ENCODE measurements around the gene CACNB1. TPM values are rescaled to one million over a fixed set of nuclear protein-coding genes. Genes with fewer than 3 reads are reported as not detected.
"Not testable (repeated sequence)": the region's sequence is repeated elsewhere in the genome, so short reads cannot be mapped to it uniquely, and the experiment has no call there.

The CACNB1 gene
- total RNA-seq, 1 donor from 2014 or later = 13.8 TPM

DNA sequence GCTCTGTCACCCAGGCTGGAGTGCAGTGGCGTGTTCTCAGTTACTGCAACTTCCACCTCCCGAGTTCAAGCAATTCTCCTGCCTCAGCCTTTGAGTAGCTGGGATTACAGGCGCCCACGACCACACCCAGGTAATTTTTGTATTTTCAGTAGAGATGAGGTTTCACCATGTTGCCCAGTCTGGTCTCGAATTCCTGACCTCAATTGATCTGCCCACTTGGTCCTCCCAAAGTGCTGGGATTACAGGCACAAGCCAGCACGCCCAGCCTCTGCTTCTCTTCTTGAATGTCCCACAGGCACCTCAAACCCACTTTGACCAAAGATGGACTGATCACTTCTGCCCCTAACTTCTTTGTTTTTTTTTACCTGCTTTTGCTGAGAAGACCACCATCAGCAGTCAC lies 26.9 kb downstream of the CACNB1 start:
- Mint-ChIP-seq H3K4me1 (ENCODE audit: low read depth) (peaks cover 2% of the 10 kb centered on the region), H3K36me3 (ENCODE audit: insufficient read depth) (no peaks in the 10 kb centered on the region), H3K9me3 (ENCODE audit: low read depth) (no peaks in the 10 kb centered on the region), H3K27me3 (peaks cover 24% of the 10 kb centered on the region), H3K4me3 (ENCODE audit: low read depth) (no peak overlapping the region), H3K27ac (no peak overlapping the region)
- TF ChIP-seq, protein P1, sequence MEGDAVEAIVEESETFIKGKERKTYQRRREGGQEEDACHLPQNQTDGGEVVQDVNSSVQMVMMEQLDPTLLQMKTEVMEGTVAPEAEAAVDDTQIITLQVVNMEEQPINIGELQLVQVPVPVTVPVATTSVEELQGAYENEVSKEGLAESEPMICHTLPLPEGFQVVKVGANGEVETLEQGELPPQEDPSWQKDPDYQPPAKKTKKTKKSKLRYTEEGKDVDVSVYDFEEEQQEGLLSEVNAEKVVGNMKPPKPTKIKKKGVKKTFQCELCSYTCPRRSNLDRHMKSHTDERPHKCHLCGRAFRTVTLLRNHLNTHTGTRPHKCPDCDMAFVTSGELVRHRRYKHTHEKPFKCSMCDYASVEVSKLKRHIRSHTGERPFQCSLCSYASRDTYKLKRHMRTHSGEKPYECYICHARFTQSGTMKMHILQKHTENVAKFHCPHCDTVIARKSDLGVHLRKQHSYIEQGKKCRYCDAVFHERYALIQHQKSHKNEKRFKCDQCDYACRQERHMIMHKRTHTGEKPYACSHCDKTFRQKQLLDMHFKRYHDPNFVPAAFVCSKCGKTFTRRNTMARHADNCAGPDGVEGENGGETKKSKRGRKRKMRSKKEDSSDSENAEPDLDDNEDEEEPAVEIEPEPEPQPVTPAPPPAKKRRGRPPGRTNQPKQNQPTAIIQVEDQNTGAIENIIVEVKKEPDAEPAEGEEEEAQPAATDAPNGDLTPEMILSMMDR (IDR thresholded peaks at IDR 0.05; ENCODE audit: unreplicated experiment) = no peak
- DNase-seq (ENCODE audit: low spot score, unreplicated experiment) = no peak

GRCh38 chr17:39170109-39170508 lies 27.4 kb downstream of the CACNB1 start:
- TF ChIP-seq, protein P1 (IDR thresholded peaks at IDR 0.05; ENCODE audit: unreplicated experiment) = no peak

GRCh38 chr17:39169518-39169917 lies 28.0 kb downstream of the CACNB1 start:
- H3K4me3 Mint-ChIP-seq (ENCODE audit: low read depth) = no peak overlapping the region
- DNase-seq (ENCODE audit: low spot score, unreplicated experiment) = no peak
- H3K4me1 Mint-ChIP-seq (ENCODE audit: low read depth) = peaks cover 8% of the 10 kb centered on the region
- H3K36me3 Mint-ChIP-seq (ENCODE audit: insufficient read depth) = no peaks in the 10 kb centered on the region
- peaks cover 31% of the 10 kb centered on the region for H3K27me3 Mint-ChIP-seq
- TF ChIP-seq, protein P1 (IDR thresholded peaks at IDR 0.05; ENCODE audit: unreplicated experiment) = no peak
- no peaks in the 10 kb centered on the region for H3K9me3 Mint-ChIP-seq (ENCODE audit: low read depth)
- no peak overlapping the region for H3K27ac Mint-ChIP-seq

More at GRCh38 chr17:39170109-39170508, 27.4 kb downstream of the CACNB1 start:
- Mint-ChIP-seq H3K36me3 (ENCODE audit: insufficient read depth) (no peaks in the 10 kb centered on the region), H3K27ac (no peak overlapping the region), H3K4me1 (ENCODE audit: low read depth) (peaks cover 2% of the 10 kb centered on the region), H3K4me3 (ENCODE audit: low read depth) (no peak overlapping the region), H3K27me3 (peaks cover 25% of the 10 kb centered on the region), H3K9me3 (ENCODE audit: low read depth) (no peaks in the 10 kb centered on the region)
- no peak for DNase-seq (ENCODE audit: low spot score, unreplicated experiment)

DNA sequence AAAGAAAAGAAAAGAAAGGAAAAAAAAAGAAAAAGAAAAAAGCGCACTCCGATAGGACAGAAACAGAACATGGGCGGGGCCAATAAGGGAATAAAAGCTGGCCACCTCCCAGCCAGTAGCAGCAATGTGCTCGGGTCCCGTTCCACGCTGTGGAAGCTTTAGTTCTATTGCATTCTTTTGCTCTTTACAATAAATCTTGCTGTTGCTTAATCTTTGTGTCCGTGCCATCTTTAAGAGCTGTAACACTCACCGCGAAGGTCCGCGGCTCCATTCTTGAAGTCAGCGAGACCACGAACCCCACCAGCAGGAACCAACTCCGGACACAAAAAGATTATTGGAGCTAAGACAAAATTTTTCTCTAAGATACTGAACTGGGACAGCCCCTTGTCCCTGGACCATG lies 28.4 kb downstream of the CACNB1 start:
- Mint-ChIP-seq H3K36me3 (ENCODE audit: insufficient read depth) (no peaks in the 10 kb centered on the region), H3K27ac (peak overlapping the region; percentile 13), H3K4me1 (ENCODE audit: low read depth) (peaks cover 9% of the 10 kb centered on the region), H3K9me3 (ENCODE audit: low read depth) (no peaks in the 10 kb centered on the region), H3K27me3 (peaks cover 33% of the 10 kb centered on the region), H3K4me3 (ENCODE audit: low read depth) (no peak overlapping the region)
- no peak for DNase-seq (ENCODE audit: low spot score, unreplicated experiment)
- TF ChIP-seq, protein P1 (IDR thresholded peaks at IDR 0.05; ENCODE audit: unreplicated experiment) = no peak

- not testable (repeated sequence) for H3K4me3 Mint-ChIP-seq (ENCODE audit: low read depth); DNase-seq (ENCODE audit: low spot score, unreplicated experiment); H3K27ac Mint-ChIP-seq; H3K36me3 Mint-ChIP-seq (ENCODE audit: insufficient read depth); H3K4me1 Mint-ChIP-seq (ENCODE audit: low read depth); H3K9me3 Mint-ChIP-seq (ENCODE audit: low read depth)
- H3K27me3 Mint-ChIP-seq = peaks cover 35% of the 10 kb centered on the region
These were observed 29.0 kb downstream of the CACNB1 start for GRCh38 chr17:39168503-39168902.

DNA sequence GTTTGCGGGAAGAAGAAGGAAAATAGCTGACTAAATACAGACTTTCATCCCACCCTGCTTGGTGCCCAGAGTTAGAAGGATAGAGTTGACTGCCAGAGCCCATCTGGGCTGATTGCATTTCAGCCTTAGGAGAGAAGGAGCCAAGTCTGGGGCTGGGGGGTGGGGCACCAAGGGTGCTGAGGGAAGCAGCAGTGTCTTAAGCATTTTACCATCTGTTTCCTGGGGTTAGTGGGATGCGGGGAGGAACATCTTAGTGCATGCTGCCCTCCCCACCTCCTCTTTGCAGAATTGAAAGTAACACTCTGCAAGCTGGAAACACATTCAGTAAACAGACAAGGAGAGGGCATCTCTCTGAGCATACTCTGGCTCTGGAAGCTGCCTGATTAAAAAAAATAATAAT lies 30.0 kb downstream of the CACNB1 start:
- no peak overlapping the region for H3K27ac Mint-ChIP-seq
- H3K4me1 Mint-ChIP-seq (ENCODE audit: low read depth) = peaks cover 10% of the 10 kb centered on the region
- no peaks in the 10 kb centered on the region for H3K36me3 Mint-ChIP-seq (ENCODE audit: insufficient read depth)
- no peak for DNase-seq (ENCODE audit: low spot score, unreplicated experiment)
- H3K9me3 Mint-ChIP-seq (ENCODE audit: low read depth) = no peaks in the 10 kb centered on the region
- H3K27me3 Mint-ChIP-seq = peaks cover 35% of the 10 kb centered on the region
- H3K4me3 Mint-ChIP-seq (ENCODE audit: low read depth) = no peak overlapping the region
- TF ChIP-seq, protein P1 (IDR thresholded peaks at IDR 0.05; ENCODE audit: unreplicated experiment) = no peak
